NCI-H510A (cell line): ENCODE data around the gene PGLYRP1.

Source experiments
- DNase-seq: peaks from one replicate; lab custom pipeline; 2025; lab: John Stamatoyannopoulos, UW

Gene PGLYRP1

GRCh38 chr19:46022431-46023310, at the start of gene PGLYRP1:
PGLYRP1 (minus strand) TSS chr19:46023053; CDS start chr19:46023021, 32 bp downstream.
- DNase-seq = no peak

GRCh38 chr19:46069806-46070341, 47.0 kb upstream of the PGLYRP1 start:
- no peak for DNase-seq

DNA sequence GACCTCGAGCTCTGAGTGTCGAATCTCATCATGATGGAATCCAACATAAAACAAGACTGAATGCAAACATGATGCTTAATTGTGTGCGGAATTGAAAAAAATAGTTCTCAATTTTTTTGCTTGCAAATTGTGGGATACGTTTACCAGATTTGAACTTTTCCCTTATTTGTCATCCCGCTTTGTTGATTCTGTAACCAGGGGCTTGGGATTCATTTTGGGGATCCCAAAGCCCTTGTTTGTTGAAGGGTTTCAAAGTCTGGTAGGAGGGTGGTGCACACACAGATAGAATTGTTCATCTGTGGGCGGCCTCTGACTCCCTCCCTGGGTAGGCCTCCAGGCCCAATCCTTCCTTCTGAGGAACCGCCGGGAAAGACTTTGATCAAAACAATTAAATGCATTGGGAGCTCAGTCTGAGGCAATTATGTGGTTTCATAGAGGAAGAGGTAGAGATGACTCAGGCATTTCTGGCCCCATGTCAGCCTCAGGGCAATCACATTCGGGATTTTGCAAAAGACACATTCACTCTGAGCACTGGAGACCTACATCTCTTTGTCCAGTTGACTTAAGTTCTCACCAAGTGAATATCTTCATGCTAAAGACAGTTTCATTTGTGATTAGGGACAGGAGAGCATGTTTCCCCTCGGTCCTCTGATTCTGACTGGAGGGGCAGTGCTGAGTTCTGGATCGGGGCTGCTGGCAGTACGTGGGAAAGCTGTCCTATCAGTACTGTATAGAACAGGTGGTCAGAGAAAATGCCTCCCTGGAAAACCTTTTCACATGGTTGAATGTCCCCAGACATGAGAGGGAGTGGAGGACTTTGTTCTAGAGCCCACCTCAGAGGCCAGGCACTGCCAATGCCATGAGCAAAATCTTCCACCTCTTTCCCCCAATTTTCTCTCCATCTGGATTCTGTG, 45.7 kb upstream of the PGLYRP1 start:
- DNase-seq = no peak

GRCh38 chr19:46067691-46068090, 44.8 kb upstream of the PGLYRP1 start:
- DNase-seq = no peak

DNA sequence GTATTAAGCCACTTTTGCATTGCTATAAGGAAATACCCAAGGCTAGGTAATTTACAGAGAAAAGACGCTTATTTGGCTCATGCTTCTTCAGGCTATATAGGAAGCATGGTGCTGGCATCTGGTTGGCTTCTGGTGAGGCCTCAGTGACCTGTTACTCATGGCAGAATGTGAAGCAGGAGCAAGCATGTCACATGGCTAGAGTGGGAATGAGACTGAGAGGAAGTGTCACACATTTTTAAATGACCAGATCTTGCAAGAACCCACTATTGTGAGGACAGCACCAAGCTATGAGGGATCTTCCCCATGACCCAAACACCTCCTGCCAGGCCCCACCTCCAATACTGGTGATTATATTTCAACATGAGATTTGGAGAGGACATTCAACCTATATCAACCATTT, 43.6 kb upstream of the PGLYRP1 start:
- no peak for DNase-seq

DNA sequence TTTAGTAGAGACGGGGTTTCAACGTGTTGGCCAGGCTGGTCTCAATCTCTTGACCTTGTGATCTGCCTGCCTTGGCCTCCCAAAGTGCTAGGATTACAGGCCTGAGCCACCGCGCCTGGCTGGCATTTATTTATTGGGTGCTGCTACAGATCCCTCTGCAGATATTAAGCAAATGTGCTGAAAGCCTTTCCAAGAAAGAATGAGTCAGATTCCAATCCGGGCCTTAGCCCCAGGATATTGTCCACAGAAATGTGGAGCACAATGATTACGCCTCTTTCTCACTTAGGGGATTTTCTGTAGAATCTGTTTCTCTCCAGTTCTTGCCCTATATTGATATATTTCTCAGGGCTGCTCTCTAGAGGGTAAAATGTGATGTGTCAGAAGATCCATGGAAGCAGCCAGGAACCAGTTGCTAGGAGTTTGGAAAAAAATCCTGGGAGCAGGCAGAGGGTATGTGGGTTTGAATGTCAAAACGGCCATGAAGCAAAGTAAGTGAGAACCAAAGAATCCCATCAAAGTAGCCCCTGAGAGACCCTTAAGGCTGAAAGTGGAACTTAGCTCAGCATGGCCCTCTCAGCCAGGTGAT, 42.7 kb upstream of the PGLYRP1 start:
- no peak for DNase-seq

DNA sequence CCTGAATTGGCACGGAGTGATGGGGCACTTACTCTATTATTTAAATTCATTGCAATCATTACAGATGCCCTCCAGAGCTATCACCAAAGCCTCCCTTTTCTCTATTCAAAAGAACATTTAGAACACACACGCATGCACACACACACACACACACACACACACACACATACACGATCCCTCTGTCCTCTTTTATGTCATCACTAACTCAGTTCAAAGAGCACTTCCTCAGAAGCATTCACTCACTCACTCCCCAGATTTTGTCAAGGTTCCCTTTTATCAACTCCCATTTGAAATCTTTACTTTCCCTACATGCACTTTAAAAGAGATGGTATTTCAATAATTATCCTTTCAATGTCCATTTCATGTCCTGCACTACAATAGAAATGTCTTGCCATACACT, 40.3 kb upstream of the PGLYRP1 start:
- DNase-seq = no peak

GRCh38 chr19:46060012-46060411, 37.2 kb upstream of the PGLYRP1 start:
- DNase-seq = no peak

GRCh38 chr19:46058778-46059177, 35.9 kb upstream of the PGLYRP1 start:
- DNase-seq = no peak

- no peak for DNase-seq
Measured at GRCh38 chr19:46056536-46056935, 33.7 kb upstream of the PGLYRP1 start.

- no peak for DNase-seq
Measured at GRCh38 chr19:46052896-46053295, 30.0 kb upstream of the PGLYRP1 start.

DNA sequence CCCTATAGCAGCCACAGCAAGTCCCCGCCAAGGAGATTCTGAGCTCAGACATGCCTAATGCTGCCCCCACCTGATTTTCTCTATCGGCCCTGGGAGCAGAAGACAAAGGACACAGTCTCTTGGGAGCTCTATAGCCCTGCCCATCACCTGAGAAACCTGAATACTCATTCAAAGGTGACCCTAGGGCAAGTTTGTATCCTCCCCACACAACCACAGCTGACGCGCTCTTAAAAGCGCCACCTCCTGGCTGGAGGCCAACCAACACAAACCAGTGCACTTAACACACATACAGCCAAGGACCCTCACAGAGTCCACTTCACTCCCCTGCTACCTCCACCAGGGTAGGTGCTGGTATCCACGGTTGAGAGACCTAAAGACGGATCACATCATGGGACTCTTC, 26.7 kb upstream of the PGLYRP1 start:
- no peak for DNase-seq

- DNase-seq = no peak
Measured at GRCh38 chr19:46043519-46043918, 20.7 kb upstream of the PGLYRP1 start.

GRCh38 chr19:46042252-46042883, 19.5 kb upstream of the PGLYRP1 start:
- DNase-seq = no peak

DNA sequence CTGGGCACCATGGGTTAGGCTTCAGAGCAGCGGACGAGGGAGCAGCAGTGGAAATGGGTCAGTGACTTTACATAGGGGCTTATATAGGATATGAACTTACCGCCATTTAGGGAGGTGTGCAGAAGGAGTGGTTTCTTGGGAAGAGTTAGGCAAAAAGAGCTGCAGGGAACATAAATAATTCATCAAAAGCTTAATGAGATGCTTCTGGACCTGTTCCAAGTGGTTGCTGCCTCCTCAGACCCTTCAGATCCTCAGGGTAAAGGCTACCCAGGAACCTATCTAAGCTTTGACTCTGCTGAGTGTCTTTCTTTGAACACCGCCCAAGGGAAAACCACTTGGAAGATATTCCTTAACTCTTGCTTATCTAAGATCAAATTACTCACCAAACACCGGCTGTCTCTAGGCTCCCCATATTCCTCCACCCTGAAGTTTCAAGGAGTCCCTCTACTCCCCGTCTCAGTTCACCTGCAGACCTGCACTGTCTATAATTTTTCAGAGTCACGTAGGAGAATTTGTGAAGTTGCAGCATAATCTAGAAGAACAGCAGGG, 18.2 kb upstream of the PGLYRP1 start, which contains the start of gene IGFL4:
Gene IGFL4 (minus strand): TSS at position 51 of the 549 bp plus-strand sequence. CDS start 40 bp downstream, at position 11.
- peak; percentile 71 for DNase-seq

DNA sequence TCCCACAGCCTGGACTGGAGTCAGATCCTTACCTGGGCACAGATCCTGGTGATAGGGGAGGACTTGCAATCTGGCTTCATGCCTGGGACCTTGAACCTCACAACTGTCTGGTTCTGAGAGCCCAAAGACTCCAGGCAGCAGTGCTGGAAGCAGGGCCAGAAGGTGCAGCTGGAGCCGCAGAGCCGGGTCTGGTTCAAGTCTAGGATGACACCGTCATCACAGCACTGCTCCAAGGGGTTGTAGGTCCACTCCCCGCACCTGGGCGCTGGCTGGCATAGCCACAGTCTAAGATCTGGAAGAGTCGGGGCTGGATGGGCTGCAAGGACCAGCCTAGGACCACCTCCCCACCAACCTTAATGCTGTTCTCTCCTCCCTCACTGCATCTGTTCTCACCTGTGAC, 17.3 kb upstream of the PGLYRP1 start:
- no peak for DNase-seq

DNA sequence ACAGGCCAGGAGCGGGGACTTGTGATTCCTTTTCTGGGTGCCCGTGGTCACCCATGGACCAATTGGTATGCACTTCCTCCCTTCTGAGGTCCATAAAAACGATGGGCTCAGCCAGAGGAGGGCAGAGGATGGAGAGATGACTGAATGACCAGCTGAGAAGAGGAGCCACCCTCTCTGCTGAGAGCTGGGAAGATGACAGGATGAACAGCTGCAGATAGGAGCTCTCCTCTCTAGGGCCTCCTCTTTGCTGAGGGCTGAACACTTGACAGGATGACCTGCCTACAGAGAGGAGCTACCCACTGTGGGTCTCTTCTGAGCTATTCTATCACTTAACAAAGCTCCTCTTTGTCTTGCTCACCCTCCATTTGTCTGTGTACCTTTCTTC, 13.9 kb upstream of the PGLYRP1 start:
- DNase-seq = no peak

DNA sequence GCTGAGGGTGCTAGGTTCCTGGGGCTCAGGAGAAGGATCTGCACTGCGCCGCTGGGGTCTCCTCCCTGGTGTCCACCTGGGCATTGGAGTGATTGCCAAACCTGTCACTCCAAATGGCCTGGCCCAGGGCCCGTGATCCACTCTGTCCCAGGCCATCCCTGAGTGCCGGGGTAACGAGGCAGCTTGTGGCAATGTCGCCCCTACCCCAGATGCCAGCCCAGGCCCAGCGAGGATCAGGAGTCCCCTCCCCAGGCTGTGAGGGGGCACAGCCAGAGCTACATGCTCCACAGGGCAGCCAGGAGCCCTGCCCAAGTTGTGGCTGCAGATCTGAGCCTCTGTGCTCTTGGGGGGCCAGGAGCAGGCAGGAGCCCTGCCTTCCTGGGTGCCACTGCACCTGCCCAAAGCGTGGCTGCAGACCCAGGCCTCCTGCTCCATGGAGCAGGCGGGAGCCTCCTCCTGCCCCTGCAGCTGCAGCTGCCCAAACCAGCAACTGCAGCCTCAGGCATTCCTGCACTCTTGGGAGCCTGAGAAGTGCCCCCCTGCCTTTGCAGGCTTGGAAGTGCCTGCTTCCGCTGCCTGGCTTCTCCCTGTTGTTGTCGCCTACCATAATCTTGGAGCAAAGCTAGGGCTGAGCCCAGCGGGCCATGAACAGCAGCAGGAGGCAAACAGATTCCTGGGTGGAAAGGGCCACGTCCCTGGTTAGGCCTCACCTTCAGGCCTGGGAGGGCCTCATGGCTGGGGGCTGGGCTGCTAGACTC, 13.3 kb upstream of the PGLYRP1 start:
- DNase-seq = no peak

DNA sequence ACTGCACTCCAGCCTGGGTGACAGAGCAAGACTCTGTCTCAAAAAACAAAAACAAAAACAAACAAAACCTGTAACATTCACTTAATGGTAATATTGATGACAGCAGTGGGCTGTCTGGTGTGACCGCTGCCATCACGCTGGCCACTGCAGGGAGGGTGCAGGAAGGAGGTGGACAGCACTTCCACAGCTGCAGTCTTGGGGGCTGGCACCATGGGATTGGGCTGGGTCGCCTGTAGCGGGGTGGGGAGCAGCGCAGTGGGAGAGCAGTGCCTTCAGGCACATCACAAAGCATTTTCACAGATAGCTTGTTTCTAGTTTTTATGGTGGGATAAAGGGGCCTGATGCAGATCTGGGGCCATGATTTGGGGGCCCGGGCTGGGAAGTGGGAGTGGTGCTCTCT, 12.7 kb upstream of the PGLYRP1 start:
- no peak for DNase-seq

DNA sequence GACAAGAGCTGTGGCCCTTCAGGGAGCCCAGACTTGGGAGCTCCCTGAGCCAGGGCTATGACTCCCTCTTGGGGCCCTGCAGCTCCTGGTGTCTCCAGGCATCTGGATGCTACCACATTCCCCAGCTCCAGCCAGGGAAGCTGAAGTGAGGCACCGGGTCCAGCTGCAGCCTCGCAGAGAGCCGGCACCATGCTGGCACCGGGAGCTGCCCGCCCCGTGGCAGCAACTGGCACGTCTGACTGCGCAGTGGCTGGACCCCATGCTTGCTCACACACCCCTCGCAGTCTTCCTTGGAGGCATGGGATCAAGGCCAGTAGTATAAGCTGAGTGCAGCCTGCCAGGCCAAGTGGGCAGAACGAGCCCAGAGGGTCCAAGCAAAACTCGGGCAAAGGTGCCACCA, 10.5 kb upstream of the PGLYRP1 start:
- no peak for DNase-seq

GRCh38 chr19:46032597-46033025, 9.8 kb upstream of the PGLYRP1 start:
- no peak for DNase-seq
